ENCODE data around the gene ZNF865.

GRCh38 chr19:55644842-55645511 lies 39.5 kb downstream of the ZNF865 start:
- TF ChIP-seq CTCF (conservative IDR thresholded peaks at IDR 0.05; ENCODE audit: low read length) = no peak
- TF ChIP-seq EZH2phosphoT487 (IDR thresholded peaks at IDR 0.05; ENCODE audit: borderline replicate concordance, low read depth, low read length) = no peak

All from OCI-LY7 (cell line).